Measurements from ENCODE around the gene EEF1A2. TPM values are rescaled to one million over a fixed set of nuclear protein-coding genes. Genes with fewer than 3 reads are reported as not detected.

The EEF1A2 gene
- total RNA-seq, 4 donors from 2014 or later, result 1.7 to 17.8 (median 7.4) TPM

DNA sequence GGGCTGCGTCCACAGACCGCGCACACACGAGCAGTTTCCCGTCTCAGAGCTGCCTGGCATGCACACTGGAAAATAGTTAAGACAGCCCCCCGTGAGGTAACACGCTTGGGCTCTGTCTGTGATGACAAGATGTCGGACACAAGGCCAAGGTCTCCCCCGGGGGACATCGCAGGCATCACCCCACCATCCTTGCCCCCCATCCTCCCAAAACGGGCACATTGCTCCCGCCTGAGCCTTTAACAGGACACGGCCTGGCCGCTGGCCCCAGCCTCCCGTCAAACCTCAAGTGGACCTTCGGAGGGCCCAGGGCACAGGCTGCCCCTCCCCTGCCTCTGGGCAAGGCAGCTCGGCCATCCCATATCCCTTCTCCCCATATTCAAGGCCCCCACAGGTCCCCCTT, 32.0 kb downstream of the EEF1A2 start:
- WGBS, result 88% methylated on average over 14 of the region's 17 CpGs
- Histone ChIP-seq H3K9me3 (no peaks in the 10 kb centered on the region), H3K27me3 (peaks cover 0 to 98% (median 19%) of the 10 kb centered on the region in 4 donors), H3K27ac (replicated peaks in 1 of 4) (no peak overlapping the region), H3K36me3 (no peaks in the 10 kb centered on the region), H3K4me3 (no peak overlapping the region), H3K4me1 (peaks cover 6 to 10% (median 8%) of the 10 kb centered on the region in 4 donors)
- DNase-seq (ENCODE audit: extremely low spot score), result no peak
- intact Hi-C loops (cut with DNase I), result no loop called here
- TF ChIP-seq, protein P1, sequence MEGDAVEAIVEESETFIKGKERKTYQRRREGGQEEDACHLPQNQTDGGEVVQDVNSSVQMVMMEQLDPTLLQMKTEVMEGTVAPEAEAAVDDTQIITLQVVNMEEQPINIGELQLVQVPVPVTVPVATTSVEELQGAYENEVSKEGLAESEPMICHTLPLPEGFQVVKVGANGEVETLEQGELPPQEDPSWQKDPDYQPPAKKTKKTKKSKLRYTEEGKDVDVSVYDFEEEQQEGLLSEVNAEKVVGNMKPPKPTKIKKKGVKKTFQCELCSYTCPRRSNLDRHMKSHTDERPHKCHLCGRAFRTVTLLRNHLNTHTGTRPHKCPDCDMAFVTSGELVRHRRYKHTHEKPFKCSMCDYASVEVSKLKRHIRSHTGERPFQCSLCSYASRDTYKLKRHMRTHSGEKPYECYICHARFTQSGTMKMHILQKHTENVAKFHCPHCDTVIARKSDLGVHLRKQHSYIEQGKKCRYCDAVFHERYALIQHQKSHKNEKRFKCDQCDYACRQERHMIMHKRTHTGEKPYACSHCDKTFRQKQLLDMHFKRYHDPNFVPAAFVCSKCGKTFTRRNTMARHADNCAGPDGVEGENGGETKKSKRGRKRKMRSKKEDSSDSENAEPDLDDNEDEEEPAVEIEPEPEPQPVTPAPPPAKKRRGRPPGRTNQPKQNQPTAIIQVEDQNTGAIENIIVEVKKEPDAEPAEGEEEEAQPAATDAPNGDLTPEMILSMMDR (IDR thresholded peaks at IDR 0.05), result no peak
- no peak for TF ChIP-seq EP300 (IDR thresholded peaks at IDR 0.05)

DNA sequence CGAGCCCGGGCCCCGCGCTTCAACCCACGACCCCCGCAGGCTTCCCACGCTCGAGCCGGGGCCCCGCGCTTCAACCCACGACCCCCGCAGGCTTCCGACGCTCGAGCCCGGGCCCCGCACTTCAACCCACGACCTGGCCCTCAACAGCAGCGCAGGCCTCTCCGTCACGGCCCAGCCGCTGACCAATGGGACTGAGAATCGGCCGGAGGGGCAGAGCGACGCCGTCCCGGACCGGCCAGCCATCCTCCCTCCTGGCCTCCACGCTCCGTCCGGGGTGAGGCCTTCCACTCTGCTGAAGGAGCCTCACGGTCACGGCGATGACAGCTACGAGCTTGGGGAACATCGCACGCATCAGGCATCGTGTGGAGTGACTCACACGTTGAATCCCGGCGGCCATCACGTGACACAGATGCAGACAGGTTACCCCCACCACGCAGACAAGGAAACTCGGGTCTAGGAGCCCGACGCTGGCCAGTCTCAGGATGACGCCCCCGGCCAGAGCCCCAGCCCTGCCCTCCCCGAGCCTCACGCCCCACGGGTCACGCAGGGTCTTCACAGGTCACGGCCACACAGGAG, 32.5 kb downstream of the EEF1A2 start:
- H3K4me1 ChIP-seq, result peaks cover under 1 to 5% (median 3%) of the 10 kb centered on the region in 4 donors
- no peaks in the 10 kb centered on the region for H3K9me3 ChIP-seq
- H3K27ac ChIP-seq (replicated peaks in 1 of 4), result no peak overlapping the region
- peaks cover 0 to 98% (median 15%) of the 10 kb centered on the region in 4 donors for H3K27me3 ChIP-seq
- intact Hi-C loops (cut with DNase I), result no loop called here
- DNase-seq (ENCODE audit: extremely low spot score), result no peak
- H3K36me3 ChIP-seq, result no peaks in the 10 kb centered on the region
- TF ChIP-seq EP300 (IDR thresholded peaks at IDR 0.05), result no peak
- TF ChIP-seq POLR2AphosphoS5 (IDR thresholded peaks at IDR 0.05), result no peak
- no peak for TF ChIP-seq POLR2A (IDR thresholded peaks at IDR 0.05; ENCODE audit: low read depth)
- TF ChIP-seq, protein P1 (IDR thresholded peaks at IDR 0.05), result no peak
- no peak overlapping the region for H3K4me3 ChIP-seq
- 77% methylated on average over 30 of the region's 55 CpGs for WGBS

DNA sequence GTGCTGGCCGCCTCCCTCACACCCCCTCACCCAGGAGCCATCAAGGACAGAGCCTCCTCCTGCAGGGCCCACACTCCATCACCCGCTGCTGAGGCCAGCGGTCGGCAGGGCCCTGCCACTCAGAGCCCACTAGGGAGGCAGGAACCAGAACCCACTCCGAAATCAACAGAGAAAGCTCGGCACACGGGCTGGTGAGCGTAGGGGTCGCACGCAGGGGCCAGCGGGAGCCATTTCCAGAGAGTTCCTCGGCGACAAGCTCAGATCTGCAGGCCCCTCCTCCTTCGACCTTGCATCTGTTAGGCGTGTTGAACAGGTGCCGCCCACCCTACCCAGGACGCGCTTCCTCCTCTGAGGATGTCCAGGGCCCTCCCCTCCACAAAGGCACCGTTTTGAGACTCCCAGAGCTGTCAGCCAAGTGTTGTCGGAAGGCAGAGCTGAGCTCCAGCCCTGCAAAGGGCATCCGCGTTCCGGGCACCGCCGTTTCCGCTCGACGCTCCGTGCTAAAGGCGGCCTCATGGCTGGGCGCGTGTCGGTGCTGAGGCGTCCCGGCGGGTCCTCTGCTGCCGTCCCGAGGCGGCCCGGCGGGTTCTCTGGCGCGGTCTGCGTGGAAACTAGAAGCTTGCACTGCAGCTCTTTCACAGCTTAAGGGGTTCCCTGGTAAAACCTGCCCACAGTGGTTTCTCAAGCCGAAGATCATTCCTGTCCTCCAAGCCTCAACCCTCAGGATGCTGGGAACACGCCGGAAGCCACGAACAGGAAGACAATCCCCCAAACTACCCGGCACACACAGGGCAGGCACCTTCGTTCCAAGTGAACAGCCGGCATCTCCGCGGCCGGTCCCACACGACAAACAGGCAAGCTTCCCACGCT, 33.3 kb downstream of the EEF1A2 start:
- 85% methylated on average over 28 of the region's 56 CpGs for WGBS
- TF ChIP-seq EP300 (IDR thresholded peaks at IDR 0.05), result no peak
- TF ChIP-seq POLR2AphosphoS5 (IDR thresholded peaks at IDR 0.05), result no peak
- TF ChIP-seq, protein P1 (IDR thresholded peaks at IDR 0.05), result no peak
- no peak for TF ChIP-seq POLR2A (IDR thresholded peaks at IDR 0.05; ENCODE audit: low read depth)
- Histone ChIP-seq H3K27me3 (peaks cover 0 to 98% (median 11%) of the 10 kb centered on the region in 4 donors), H3K27ac (replicated peaks in 1 of 4) (no peak overlapping the region), H3K9me3 (no peaks in the 10 kb centered on the region), H3K36me3 (no peaks in the 10 kb centered on the region), H3K4me3 (no peak overlapping the region), H3K4me1 (no peaks in the 10 kb centered on the region)
- no peak for DNase-seq (ENCODE audit: extremely low spot score)
- intact Hi-C loops (cut with DNase I), result no loop called here

DNA sequence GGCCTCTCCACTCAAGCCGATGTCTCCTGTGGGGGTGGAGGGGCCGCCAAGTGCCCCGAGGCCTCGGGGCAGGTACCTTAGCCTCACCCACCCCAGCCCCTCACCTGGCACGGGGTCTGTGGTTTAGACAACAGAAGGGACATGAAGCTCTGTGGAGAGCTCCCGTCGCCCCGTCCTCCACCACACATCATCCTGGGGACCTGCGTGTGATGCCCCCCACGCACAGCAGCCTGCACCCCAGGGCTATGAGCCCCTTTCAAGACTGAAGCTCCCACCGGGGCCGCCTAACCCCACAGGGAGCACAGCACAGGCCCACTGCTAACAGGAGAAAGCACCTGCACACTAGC, 34.6 kb downstream of the EEF1A2 start:
- Histone ChIP-seq H3K4me3 (no peak overlapping the region), H3K27me3 (peaks cover 0 to 95% (median 10%) of the 10 kb centered on the region in 4 donors), H3K9me3 (no peaks in the 10 kb centered on the region), H3K4me1 (no peaks in the 10 kb centered on the region), H3K36me3 (no peaks in the 10 kb centered on the region), H3K27ac (replicated peaks in 1 of 4) (no peak overlapping the region)
- TF ChIP-seq POLR2A (IDR thresholded peaks at IDR 0.05; ENCODE audit: low read depth) (no peak), EP300 (IDR thresholded peaks at IDR 0.05) (no peak), POLR2AphosphoS5 (IDR thresholded peaks at IDR 0.05) (no peak)
- TF ChIP-seq, protein P1 (IDR thresholded peaks at IDR 0.05), result no peak
- intact Hi-C loops (cut with DNase I), result no loop called here
- DNase-seq (ENCODE audit: extremely low spot score), result no peak
- WGBS, result 81% methylated on average over 8 of the region's 12 CpGs
